Measurements from ENCODE around the gene EIPR1. TPM values are rescaled to one million over a fixed set of nuclear protein-coding genes. Genes with fewer than 3 reads are reported as not detected.
A peak's percentile ranks its signal among the peaks of the same experiment; 100 is the strongest.

EIPR1 gene
- total RNA-seq, 1 donor from 2014 or later = 8.4 TPM

DNA sequence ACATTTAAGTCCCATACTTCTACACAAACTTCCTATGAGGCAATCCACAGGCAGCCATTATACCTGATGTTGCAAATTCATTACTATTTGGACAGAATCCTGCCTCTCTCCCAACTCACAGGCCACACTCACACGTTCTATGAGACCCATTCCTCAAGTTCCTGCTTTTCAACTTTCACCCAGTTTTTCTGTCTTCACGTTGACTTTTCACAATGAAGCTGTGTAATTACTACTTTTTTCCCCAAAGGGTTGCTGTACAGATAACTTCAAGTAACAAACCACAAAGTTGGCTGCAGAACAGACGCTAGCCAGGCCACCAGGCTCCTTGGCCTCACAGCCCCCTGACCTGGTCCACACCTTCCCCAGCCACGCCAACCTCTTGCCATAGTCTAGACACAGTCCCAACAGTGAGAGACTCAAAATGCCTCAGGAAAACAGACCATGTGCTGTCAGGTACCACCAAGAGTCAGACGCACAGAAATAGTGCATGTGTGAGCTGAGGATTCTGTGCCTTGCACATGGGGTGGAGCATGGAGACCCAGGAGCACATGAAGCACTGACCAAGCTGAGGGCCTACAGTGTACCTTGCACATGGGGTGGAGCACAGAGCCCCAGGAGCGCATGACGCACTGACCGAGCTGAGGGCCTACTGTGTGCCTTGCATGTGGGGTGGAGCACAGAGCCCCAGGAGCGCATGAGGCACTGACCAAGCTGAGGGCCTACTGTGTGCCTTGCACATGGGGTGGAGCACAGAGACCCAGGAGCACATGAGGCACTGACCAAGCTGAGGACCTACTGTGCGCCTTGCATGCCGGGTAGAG is 61.0 kb downstream of the EIPR1 start:
- intact Hi-C loops (cut with DNase I) = no loop called here
- DNase-seq (no peak), ATAC-seq (ENCODE audit: poor library complexity) (no peak)

DNA sequence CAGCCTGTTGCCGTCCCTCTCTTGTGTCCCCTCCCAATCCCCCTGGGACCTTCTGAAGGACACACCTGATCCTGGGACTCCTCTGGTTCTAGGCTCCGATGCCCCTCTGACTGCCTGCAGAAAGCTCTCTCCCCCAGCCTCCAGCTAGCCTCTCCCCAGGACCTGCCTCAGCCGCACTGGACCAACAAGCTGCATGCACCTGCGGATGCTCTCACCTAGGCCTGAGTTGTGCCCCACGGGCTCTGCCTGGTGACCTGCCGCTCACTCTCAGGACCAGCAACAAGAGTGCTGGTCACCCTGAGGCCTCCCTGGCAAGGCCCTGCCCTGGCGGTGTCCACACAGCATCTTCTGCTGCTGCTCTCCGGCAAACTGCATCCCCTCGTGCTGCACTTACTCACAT is 63.0 kb downstream of the EIPR1 start:
- DNase-seq (no peak), ATAC-seq (ENCODE audit: poor library complexity) (no peak)
- intact Hi-C loops (cut with DNase I) = no loop called here

DNA sequence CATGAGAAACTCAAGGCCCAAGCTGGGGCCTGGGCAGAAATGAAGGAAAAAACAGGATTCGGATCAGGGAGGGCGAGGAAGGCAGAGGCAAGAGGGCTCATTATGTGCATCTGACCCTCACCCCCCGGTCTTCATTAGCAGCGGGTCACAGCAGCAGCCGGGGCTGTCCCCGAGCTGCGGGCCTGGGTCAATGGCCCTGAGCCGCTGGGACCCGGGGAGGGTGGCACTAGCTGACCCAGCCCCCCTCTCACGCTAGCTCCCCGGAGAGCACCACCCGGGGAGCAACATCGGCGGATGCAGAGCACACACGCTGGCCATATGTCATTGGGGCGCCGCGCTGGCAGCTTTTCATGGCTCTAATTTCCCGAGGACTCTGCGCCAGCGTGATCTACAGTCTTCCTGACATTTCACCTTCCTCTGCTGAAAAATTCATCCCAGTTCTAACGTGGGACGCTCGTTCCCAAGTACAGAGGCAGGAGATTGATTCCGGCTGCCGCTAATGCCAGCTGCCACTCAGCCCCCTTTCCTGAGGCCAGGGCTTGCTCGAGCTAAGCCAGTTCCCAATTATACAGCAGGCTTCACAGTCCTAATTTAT is 63.7 kb downstream of the EIPR1 start:
- intact Hi-C loops (cut with DNase I) = no loop called here
- DNase-seq (no peak), ATAC-seq (ENCODE audit: poor library complexity) (no peak)

DNA sequence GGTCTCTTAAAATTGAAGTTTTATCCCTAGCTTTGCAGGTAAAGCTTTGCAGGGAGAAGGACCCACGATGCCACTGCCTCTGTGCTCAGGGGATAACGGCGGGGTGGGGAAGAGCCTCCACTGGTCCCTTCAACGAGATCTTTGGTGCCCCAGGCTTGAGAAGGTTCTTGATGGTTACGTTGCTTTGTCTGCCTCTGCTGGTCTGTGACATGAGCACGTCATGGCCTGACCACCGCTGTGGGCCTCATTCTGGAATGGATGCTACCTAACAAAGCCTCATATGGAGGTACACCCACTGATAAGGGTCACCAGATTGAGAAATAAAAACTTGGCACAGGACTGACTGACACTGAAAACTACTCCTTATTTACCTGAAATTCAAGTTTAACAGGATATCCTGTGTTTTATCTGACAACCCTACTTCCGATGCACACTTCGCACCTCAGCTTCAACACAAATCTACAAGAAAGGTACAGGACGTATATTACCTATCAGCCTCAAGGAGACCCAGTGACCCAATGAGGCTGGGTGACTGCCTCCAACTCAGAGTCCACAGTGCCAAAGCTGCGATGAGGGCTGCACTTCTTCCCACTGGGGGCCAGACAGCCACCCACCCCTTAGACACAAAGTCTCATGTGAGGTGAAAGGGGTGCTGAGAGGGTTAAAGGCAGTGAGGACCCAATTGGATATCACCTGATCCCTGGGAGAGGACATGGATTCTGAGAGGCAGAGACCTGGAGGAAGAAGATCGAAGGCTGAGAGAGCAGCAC is 64.9 kb downstream of the EIPR1 start:
- peak; percentile 17 for DNase-seq
- ATAC-seq (ENCODE audit: poor library complexity) = no peak
- intact Hi-C loops (cut with DNase I) = no loop called here

DNA sequence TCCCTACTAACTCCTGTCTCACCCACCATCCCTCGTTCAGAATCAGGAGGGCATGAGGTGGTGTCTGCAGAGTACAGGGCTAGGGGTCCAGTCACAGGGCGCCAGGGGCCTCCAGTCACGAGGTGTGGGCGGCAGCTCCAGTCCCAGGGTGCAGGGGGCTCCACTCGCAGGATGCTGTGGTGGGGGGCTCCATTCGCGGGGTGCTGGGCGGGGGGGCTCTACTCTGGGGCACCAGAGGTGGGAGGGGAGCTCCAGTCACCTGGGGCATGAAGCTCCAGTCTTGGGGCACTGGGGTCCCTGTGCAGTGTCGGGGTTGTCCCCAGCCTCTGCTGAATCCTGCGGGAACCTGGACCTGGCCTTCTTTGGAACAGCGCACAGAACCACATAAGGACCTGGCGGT is 66.0 kb downstream of the EIPR1 start:
- intact Hi-C loops (cut with DNase I) = no loop called here
- ATAC-seq (ENCODE audit: poor library complexity) (no peak), DNase-seq (peak; percentile 4)

DNA sequence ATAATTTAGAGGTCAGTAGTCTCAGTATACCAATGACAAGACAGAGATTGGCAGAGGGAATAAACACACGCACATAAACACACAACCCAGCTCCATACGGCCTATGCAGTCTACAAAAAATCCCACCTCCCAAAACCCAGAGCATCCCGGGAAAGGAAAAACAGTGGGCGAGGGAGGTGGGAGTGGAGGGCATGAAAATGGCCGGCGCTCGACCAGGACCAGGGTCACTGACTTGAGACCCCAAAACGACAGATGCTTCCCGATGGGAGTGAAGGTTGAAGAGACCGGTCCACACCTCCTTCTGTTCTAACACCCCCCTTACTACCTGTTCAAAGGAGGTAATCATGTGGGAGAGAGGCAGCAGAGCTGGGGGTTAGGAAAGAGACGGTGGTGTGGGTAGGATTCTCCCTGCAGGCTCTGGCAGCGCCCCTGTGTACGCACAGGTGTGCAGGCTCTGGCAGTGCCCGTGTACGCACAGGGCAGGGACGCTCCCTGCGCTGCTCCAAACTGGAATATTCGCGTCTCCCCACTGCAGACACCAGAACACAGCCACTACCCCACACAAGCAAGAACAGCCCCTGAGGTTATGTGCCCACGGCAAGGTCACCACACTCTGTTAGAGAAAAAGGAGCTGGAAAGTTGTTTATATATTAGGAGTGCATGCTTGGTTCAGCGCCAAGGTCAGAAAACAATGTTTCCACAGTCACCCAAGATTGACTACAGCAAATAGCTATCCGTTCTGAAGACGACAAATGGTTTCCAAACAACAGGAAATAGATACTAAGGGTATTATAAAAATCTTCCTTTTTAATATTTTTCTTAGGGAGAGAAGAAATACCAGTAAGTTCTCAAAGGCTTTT is 67.9 kb downstream of the EIPR1 start:
- intact Hi-C loops (cut with DNase I) = no loop called here
- ATAC-seq (ENCODE audit: poor library complexity) (no peak), DNase-seq (peak; percentile 26)

DNA sequence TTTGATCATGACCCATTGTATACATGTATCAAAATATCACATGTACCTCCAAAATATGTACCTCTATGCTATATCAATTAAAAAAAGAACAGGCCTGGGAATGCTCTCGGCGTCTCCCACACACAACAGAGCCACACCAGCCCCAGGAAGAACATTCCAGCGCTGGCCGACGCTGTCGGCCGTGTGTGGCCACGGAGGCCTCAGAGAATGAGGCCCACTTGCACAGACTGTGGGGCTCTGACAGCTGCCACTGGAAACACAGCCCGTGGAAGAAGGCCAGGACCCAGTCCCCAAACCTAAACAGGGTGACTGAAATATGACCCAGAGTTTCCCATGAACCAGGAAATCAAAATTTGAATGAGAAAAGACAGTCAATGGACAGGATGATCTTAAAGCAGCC is 69.7 kb downstream of the EIPR1 start:
- DNase-seq (peak; percentile 4), ATAC-seq (ENCODE audit: poor library complexity) (no peak)
- intact Hi-C loops (cut with DNase I) = no loop called here

DNA sequence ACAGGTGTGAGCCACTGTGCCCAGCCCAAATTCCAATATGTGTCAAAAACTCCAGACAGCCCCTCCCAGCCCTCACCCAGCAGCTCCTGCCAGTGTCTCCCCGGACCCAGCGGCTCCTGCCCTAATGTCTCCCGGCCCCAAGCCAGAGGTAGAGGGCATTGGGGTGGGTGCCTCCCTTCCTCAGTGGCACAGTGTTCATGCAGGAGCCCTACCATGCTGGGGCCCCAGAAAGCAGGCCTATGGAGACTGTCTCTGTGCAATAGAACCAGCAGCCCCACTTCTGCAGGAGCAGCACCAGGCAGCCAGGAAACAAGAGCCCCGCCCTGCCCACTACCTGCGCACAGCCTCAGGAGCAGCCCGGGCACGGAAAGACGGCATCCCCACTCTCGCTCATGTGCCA is 70.4 kb downstream of the EIPR1 start:
- ATAC-seq (ENCODE audit: poor library complexity) (no peak), DNase-seq (peak; percentile 22)
- intact Hi-C loops (cut with DNase I) = no loop called here

DNA sequence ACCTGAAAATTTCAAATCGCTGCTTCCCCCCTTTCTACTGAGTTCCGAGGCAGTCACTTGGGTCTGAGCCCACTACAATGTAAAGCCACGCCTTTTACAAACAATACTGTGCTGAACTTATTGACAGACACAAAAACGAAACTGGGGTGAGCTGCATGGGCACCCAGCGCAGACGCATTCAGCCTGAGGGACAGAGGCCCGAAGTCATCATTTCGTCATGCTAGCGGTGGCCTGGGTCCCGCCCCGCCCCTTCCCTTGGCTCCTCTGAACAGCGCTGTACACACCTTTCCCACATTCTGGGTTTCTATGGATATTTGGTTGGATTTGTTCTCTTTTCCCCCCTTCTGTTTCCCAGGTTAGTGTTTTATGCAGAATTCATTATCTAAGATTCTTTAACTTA is 71.7 kb downstream of the EIPR1 start:
- ATAC-seq (ENCODE audit: poor library complexity) = no peak
- no peak for DNase-seq
- intact Hi-C loops (cut with DNase I) = no loop called here

DNA sequence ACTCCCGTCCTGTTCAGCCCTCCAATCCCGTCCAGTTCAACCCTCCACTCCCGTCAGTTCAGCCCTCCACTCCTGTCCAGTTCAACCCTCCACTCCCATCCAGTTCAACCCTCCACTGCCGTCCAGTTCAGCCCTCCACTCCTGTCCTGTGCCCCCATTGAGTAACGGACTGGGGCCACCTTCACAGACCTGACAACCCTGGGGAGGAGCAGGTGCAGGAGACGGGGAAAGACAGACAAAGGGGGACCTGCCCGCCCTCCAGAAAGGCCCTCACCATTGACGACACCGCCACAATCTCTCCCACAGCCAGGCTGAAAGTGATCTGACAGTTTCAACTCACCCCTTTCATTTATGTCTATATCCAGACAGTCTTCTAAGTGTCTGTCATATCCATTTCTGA is 72.2 kb downstream of the EIPR1 start:
- ATAC-seq (ENCODE audit: poor library complexity) = no peak
- intact Hi-C loops (cut with DNase I) = no loop called here
- DNase-seq = peak; percentile 4

DNA sequence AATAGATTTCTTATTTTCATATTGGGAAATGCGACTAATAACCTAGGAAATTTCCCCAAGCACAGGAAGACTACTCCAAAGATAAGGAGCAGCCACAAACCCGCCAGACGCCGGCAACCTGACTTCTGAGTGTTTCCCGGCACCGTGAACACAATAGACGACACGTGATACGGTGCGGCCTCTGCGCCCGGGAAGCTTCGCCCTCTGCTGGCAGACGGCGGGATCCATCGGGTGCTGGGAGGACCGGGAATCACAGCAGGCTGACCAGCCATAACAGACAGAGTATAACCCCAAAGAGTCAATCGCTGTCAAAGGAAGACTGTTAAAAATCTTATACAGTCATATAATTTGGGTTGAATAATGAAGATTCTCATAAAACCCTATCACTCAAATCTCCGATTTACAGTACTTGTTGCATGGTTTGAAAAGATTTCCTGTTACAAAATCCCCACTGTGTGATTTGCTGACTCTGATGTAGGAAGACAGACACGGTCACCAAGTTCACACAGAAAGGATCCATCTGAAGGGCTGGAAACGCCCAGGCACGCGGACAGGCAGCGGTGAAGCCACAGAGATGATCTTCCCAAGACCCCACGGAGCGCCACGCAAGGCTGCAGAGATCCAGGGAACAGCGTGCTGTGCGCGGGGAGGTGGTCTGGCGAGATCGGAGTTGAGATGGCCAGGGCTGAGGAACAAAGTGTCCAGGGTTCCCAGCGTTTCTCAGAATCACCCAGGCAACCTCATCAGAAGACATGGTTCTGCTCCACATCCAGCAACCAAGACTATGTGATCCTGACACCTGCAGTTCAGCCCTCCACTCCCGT is 73.8 kb downstream of the EIPR1 start:
- intact Hi-C loops (cut with DNase I) = loop anchor here (5.0 kb wide), 1 partner anchor 301 kb away; no protein-coding TSS in a partner anchor
- DNase-seq (peak; percentile 91), ATAC-seq (ENCODE audit: poor library complexity) (peak; percentile 100)

DNA sequence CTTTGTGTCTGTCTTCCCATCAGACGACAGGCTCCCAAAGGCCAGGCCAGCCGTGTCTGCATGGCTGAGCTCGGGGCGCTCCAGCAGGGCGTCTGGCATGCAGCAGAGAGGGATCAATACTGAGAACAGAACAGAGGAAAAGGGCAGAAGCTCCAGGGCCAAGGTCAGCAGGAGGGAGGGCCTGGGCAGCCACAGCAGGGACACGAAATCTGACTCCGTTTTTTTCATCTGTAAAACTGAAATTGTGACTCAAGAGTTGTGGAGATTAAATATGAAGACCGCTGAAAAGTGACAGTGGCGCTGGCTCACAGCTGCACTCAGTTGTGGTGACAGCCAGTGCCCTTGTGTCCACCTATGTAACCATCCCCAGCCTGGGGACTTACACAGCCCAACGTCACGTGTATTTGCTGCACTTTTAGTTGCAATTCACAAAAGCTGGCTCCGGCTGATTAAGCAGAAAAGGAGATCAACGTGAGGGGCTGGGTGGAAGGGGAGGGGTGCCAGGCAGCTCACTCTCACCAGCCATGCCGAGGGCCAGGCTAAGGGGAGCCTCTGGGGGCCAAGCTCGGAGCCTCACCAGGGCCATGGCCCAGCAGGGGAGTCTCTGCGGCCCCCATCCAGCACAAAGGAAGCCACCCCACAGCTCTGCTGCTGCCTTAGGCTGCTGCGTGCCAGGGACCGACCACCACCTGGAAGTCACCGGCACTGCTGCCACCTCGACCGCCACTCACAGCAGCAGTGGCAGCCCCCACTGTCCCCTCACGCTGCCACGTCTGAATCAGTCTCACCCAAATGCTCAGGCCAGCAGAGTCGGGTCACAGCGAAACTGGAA is 74.7 kb downstream of the EIPR1 start:
- intact Hi-C loops (cut with DNase I) = loop anchor here (5.0 kb wide), 1 partner anchor 301 kb away; no protein-coding TSS in a partner anchor
- DNase-seq (peak; percentile 37), ATAC-seq (ENCODE audit: poor library complexity) (peak; percentile 44)

DNA sequence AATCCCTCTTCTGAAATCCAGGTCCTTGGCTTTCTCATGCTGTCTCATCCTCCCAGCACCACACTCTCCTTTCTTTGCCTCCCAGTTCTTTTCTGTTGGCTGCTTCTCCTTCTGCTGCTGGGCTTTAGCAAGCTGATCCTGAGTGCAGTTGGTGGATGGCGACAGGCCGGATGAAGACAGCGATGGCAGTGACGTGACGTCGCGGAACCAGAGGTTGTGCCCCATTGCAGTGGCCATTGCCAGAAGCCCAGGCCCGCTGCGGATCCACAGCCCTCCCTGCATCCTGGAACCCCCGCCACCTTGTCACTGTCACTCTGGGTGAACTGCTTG is 75.2 kb downstream of the EIPR1 start:
- DNase-seq = no peak
- intact Hi-C loops (cut with DNase I) = loop anchor here (5.0 kb wide), 1 partner anchor 300 kb away; no protein-coding TSS in a partner anchor
- no peak for ATAC-seq (ENCODE audit: poor library complexity)

DNA sequence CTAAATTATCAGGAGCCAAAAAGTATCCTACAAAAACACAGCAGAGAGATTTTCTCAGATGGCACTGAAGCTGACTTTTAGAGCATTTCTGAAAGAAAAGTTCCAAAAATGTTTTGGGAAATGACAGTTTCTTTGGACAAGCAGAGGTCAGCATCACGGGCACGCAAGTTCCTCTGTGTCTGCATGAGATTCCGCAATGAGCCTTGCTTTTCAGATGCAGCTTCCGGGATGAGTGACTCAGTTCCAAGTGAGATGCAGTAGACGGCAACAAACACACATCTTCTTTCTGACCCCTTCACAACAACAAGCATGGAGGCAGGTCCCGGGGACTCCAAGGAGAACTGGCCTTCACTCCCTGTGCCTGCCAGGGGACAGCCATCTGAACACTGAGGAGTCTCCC is 76.6 kb downstream of the EIPR1 start:
- DNase-seq (no peak), ATAC-seq (ENCODE audit: poor library complexity) (no peak)
- intact Hi-C loops (cut with DNase I) = loop anchor here (5.0 kb wide), 1 partner anchor 299 kb away; no protein-coding TSS in a partner anchor

DNA sequence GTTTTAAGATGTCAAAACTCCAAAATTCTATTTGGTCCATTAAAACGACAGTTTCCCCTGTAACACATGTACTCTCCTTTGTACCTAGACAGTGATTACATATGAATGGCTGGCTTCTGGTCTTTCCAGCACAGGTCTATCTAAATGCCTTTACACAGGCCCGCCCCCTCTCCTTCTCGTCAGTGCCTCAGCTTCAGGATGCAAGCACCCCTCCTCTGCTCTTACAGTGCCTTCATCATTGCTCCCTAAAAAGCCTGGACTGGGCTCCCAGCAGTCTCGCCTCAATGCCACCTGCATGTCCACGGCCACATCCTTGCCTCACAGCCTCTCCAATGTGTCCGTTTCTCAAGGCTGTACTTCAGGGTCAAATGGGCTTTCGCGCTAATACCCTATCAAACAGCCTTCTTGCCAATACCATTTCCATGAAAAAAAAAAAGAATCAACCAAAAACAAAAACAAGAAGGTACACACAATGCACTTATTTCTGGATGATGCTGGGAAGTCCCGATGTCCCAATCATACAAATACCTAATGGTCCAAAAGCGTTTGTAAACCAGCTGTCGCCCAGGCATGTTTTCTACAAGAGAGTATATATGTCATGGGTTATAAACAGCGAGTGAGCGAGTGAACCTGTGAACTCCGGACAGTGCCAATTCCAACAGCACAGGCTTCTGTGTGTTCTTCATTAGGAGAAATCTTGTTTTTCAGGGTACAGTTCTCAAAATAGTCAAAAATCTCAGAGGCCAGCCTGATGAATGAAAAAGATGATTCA is 77.2 kb downstream of the EIPR1 start:
- no peak for ATAC-seq (ENCODE audit: poor library complexity)
- intact Hi-C loops (cut with DNase I) = loop anchor here (5.0 kb wide), 1 partner anchor 298 kb away; no protein-coding TSS in a partner anchor
- peak; percentile 15 for DNase-seq

DNA sequence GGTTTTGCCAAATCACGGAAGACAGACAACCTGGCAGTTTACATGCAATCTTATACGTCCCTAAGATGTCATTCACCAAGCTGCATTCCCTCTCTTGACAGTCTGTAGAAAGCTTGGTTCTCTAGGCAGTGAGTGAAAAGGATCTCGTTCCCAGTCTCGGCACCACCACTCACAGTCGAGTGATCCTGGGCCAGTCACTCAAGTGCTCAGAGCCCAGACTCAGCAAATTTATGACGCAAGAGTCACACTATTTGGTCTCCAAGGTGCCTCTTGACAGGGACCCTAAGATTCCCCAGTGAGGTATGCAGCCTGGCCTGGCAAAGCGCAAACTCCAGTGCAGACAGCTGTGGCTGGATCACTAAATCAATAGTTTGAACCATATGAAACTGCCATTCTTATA is 77.9 kb downstream of the EIPR1 start:
- intact Hi-C loops (cut with DNase I) = loop anchor here (5.0 kb wide), 1 partner anchor 297 kb away; no protein-coding TSS in a partner anchor
- DNase-seq = peak; percentile 20

More for the DNA sequence above, 77.9 kb downstream of the EIPR1 start:
- ATAC-seq (ENCODE audit: poor library complexity) = no peak

All from Right ventricle myocardium superior (tissue), 1 donor.